IPS DF 6.9 (cell line): Measurements from ENCODE around the gene DOK1.

ENCODE experiments used
- DNase-seq: peaks from one replicate; pipeline ENCODE4 v3.0.0-alpha.2; 2013; ENCODE audit warnings: low read depth, low spot score
- H3K27ac ChIP-seq: one replicate; pipeline ENCODE4 v1.5.1; 2013; ENCODE audit warnings: low read length, control low read depth
- H3K27me3 ChIP-seq: 2 replicates; pipeline ENCODE4 v1.6.1; 2013; ENCODE audit warnings: mild to moderate bottlenecking, low read length; ENCODE audit not compliant: control insufficient read depth, insufficient read depth
- H3K36me3 ChIP-seq: 2 replicates; pipeline ENCODE4 v1.6.1; 2013; ENCODE audit warnings: low read length; ENCODE audit not compliant: control insufficient read depth, insufficient read depth
- H3K4me1 ChIP-seq: 2 replicates; pipeline ENCODE4 v1.6.1; 2013; ENCODE audit warnings: low read length; ENCODE audit not compliant: control insufficient read depth, insufficient read depth
- H3K4me3 ChIP-seq: 2 replicates; pipeline ENCODE4 v1.5.1; 2013; ENCODE audit warnings: mild to moderate bottlenecking, low read length
- H3K9me3 ChIP-seq: 2 replicates; pipeline ENCODE4 v1.6.1; 2013; ENCODE audit warnings: low read length, inconsistent platforms; ENCODE audit not compliant: control insufficient read depth, insufficient read depth
- WGBS: extraction: QIAGEN DNeasy Blood & Tissue Kit; methylation state at CpG from one replicate; pipeline ENCODE4 v1.1.7; 2013; ENCODE audit warnings: mixed read lengths, missing lambda C conversion rate; ENCODE audit not compliant: insufficient read length, insufficient coverage; 5-methylcytosine and 5-hydroxymethylcytosine counted together

DOK1 gene

DNA sequence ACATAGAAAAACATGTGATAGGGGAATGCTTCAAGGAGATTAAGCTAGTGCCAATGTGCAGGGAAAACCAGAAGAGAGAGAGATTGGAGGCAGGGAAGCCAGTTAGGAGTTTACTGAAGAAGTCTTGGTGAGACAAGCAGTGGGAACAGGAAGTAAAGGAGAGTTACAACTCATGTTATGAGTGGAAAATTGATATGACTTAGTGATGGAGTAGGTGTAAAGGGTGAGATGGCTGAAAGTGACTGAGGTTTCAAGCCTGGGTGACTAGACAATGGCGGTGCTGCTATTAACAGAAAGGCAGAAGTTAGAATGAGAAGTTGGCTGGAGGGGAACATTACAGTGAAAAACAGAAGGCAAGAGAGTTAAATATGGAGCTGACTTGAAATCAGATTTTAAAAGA, 16.5 kb downstream of the DOK1 start:
- Histone ChIP-seq H3K9me3 (no peaks in the 10 kb centered on the region), H3K36me3 (no peaks in the 10 kb centered on the region), H3K4me3 (no peak overlapping the region), H3K27me3 (no peaks in the 10 kb centered on the region), H3K27ac (no peak overlapping the region), H3K4me1 (no peaks in the 10 kb centered on the region)
- DNase-seq = no peak
- WGBS = no CpG with 5 or more reads among the region's 1 CpG

DNA sequence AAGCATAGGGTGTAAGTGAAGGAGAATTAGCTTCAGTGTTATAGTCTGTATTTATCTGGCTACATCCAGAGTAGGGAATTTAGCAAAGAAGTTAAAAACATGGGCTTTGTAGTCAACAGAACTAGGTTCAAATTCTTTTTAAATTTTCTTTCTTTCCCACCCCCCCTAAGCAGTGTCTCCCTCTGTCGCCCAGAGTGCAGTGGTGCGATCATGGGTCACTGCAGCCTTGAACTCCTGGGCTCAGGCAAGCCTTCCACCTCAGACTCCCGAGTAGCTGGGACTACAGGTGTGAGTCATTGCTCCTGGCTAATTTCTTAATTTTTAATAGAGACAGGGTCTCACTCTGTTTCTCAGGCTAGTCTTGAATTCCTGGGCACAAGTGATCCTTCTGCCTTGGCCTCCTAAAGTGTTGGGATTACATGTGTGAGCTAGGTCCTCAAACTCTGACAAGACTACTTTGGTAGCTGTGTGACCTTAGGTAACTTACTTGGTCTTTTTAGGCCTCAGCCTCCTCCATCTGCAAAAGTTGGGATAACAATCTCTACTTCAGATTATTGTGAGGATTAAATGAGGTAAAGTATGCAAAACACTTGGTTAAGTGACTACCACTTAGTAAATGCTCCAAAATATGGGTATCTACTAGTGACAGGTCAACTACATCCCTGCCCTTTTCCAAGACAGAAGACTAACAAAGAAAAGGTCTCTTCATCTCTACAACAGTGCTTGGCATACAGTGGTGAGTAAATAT, 17.8 kb downstream of the DOK1 start:
- no peaks in the 10 kb centered on the region for H3K36me3 ChIP-seq
- no CpG with 5 or more reads among the region's 3 CpGs for WGBS
- no peaks in the 10 kb centered on the region for H3K4me1 ChIP-seq
- no peaks in the 10 kb centered on the region for H3K27me3 ChIP-seq
- H3K27ac ChIP-seq = no peak overlapping the region
- H3K9me3 ChIP-seq = no peaks in the 10 kb centered on the region
- no peak for DNase-seq
- H3K4me3 ChIP-seq = no peak overlapping the region

DNA sequence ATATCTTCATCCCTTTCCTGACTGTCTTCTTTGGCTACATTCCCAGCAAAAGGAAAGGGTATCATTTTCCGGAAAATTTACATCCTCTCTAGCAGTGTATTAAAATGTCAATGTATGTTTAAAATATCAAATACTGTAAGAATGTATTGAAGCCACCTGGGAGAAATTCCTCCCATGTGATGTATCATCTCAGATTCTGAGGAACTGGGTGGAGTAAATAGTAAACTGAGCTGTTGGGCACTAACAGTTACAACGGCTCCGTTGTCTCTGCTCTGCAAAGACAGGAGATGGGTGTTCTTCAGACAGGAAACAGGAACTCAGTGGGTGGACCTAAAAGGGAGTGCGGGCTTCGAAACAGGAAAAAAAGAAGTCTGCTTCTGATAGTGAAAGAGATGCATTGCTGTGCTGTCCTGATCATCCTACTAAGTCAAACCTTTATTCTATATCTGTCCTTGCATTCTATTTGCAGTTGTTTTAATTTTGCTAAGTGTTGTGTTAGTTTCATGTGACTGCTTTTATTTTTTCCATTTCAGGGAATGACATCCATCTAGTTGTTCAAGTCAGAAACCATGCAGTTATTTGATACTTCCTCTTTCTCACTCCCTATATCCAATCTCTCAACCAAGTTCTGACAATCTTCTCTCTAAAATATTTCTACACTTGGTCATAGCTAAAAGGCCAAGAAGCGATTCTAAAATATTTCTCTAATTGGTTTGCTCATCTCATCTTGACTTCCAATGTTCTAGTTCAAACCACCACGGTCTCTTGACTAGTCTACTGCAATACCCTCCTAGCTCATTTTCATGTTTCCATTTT, 19.4 kb downstream of the DOK1 start:
- no peaks in the 10 kb centered on the region for H3K9me3 ChIP-seq
- no peak overlapping the region for H3K4me3 ChIP-seq
- WGBS = no CpG with 5 or more reads among the region's 7 CpGs
- no peaks in the 10 kb centered on the region for H3K36me3 ChIP-seq
- DNase-seq = no peak
- H3K27me3 ChIP-seq = no peaks in the 10 kb centered on the region
- H3K4me1 ChIP-seq = 0 out of 2 replicates have a peak, but pooled peaks cover 1% of the 10 kb centered on the region
- no peak overlapping the region for H3K27ac ChIP-seq

DNA sequence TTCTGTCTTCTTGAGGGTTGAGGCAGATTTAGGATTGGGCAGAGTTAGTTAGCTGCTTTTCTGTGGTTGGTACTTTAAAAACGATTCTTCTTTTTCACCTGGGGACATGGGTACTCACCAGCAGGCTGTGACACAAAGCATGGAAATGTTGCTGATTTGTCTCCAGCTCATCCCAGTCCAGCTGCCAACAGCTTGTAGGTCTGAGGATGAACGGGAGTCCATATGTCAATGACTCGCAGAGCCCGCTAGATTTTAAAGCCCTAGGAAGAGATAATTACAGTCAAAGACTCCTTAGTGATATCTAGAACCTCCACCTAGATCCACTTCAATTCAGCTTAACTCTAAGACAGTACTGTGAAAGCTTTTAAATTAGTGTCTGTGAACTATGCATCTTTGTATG, 20.8 kb downstream of the DOK1 start:
- H3K4me1 ChIP-seq = 0 out of 2 replicates have a peak, but pooled peaks cover 1% of the 10 kb centered on the region
- no CpG with 5 or more reads among the region's 4 CpGs for WGBS
- no peaks in the 10 kb centered on the region for H3K36me3 ChIP-seq
- no peak overlapping the region for H3K27ac ChIP-seq
- no peak for DNase-seq
- no peaks in the 10 kb centered on the region for H3K27me3 ChIP-seq
- H3K4me3 ChIP-seq = no peak overlapping the region
- H3K9me3 ChIP-seq = no peaks in the 10 kb centered on the region

DNA sequence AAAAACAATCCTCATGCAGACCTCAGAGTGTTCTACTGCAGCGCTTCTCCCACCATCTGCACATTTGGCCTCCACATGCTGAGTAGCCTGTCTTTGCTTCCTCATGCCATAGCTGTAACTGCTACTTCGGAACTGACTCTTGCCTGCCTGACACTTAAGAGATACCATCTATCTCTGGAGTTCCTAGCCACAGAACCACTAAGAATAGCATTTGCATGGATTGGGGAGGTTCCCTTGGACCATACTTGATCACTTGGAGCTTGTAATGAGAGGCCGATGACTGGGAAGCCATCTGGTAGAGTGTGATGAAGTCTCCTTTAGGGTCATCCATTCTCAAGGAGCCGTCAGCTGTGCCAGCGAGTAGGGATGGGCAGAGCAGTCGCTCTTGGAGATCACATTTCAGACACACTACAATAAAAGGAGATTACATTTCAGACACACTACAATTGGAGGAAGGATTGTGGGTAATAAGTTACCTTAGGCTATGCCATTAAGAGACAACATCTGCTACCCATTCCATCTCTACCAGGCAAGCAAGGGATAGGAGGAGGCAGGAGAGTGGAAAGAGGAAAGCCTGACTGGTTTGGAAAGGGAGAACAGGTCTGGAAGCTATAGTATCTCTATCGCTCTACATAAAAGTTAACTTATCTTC, 21.8 kb downstream of the DOK1 start:
- Histone ChIP-seq H3K4me1 (0 out of 2 replicates have a peak, but pooled peaks cover 1% of the 10 kb centered on the region), H3K4me3 (no peak overlapping the region), H3K27ac (no peak overlapping the region), H3K27me3 (no peaks in the 10 kb centered on the region), H3K9me3 (no peaks in the 10 kb centered on the region), H3K36me3 (no peaks in the 10 kb centered on the region)
- no CpG with 5 or more reads among the region's 7 CpGs for WGBS
- no peak for DNase-seq

DNA sequence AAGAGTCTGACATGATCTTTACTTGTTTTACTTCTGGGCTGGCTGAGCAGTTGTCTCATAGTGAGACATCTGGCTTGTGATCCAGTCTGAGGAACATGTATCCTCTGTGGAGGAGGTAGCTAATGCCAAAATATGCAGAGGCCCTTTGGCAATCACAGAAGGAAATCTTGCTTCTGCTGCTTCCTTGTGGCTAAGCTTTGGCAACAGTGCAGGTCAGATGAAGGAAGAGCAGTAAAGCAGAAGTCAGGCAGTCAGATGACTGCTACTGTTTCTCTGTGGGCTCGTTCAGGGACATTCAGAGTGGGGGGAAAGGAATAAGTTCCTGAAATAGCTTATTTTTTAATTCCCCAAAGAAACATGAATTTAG, 22.3 kb downstream of the DOK1 start:
- Histone ChIP-seq H3K27me3 (no peaks in the 10 kb centered on the region), H3K4me1 (0 out of 2 replicates have a peak, but pooled peaks cover 1% of the 10 kb centered on the region), H3K27ac (no peak overlapping the region), H3K9me3 (no peaks in the 10 kb centered on the region), H3K36me3 (no peaks in the 10 kb centered on the region), H3K4me3 (no peak overlapping the region)
- no peak for DNase-seq
- WGBS = no CpG with 5 or more reads among the region's 1 CpG

DNA sequence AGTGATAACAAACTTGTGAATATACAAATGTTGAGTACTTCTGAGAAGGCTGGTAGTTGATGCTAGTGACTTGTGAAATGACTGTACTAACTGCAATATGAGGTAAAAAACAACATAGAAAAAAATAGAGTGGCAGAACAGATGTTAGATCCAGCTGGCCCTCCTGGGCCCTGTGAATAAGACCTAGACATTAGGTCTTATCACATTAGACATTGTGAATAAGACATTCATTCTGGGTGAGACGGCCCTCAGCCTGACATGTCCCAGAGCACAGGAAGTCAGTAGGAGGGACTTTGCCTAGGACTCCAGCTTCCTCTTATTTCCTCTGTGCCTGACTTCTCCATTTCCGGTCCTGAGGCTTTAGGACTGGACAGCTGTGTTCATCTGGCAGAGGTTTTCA, 22.9 kb downstream of the DOK1 start:
- Histone ChIP-seq H3K27ac (no peak overlapping the region), H3K36me3 (no peaks in the 10 kb centered on the region), H3K4me1 (0 out of 2 replicates have a peak, but pooled peaks cover 1% of the 10 kb centered on the region), H3K9me3 (no peaks in the 10 kb centered on the region), H3K4me3 (no peak overlapping the region), H3K27me3 (no peaks in the 10 kb centered on the region)
- DNase-seq = no peak
- WGBS = no CpG with 5 or more reads among the region's 2 CpGs

DNA sequence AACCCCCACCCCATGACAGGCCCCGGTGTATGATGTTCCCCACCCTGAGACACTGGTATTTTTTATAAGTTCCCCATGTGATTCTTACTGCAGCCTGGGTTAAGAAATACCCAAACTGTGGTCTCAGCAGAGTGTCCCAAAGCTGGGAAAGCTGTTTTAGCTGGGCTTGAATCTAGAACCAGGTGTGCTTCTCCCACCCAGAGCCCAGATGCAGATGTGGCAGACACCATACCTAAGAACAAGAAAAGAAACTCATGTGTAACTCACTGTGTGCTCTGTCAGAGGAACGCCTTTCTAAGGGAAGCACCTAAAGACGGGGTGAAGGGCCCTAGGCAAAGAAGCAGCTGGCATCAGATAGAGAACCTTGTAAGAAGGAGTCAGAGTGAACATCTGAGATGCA, 23.9 kb downstream of the DOK1 start:
- no peaks in the 10 kb centered on the region for H3K36me3 ChIP-seq
- H3K4me3 ChIP-seq = no peak overlapping the region
- H3K9me3 ChIP-seq = no peaks in the 10 kb centered on the region
- no peak for DNase-seq
- 0 out of 2 replicates have a peak, but pooled peaks cover 1% of the 10 kb centered on the region for H3K4me1 ChIP-seq
- no peaks in the 10 kb centered on the region for H3K27me3 ChIP-seq
- no CpG with 5 or more reads among the region's 3 CpGs for WGBS
- H3K27ac ChIP-seq = no peak overlapping the region

DNA sequence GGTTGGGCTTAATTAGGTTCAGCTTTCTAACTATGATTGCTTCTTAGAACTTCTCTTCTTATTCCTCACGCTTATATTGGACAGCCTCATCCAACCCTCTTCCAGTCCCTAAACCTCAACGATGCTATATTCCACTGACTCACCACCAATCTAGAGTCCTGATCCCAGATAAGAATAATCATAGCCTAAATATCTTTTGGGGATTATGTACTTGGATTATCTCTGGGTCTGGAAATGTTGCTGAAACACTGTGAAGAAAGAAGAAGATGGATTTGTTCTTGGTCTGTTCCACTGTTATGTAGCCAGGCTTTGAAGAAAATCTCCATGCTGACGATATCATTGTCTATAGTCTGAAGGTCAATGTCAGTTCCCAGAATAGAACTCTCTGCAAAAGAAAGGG, 26.9 kb downstream of the DOK1 start:
- Histone ChIP-seq H3K4me3 (no peak overlapping the region), H3K27me3 (no peaks in the 10 kb centered on the region)
- no CpG with 5 or more reads among the region's 3 CpGs for WGBS

DNA sequence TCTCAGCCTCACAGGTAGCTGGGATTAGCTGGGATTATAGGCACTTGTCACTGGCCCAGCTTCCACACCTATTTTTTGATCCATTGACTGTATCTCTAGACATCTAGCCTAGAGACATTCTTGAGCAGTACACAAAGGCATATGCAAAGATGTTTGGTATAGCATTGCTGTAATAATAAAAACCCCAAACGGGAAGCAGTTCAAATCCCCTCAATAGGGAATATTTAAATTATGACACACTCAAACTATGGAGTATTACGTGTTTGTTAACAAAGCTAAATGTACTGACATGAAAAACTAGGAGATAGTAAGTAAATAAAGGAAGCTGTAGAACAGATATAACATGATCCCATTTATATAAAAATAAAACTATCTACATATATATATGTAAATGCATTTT, 27.7 kb downstream of the DOK1 start:
- H3K27ac ChIP-seq = no peak overlapping the region
- no peaks in the 10 kb centered on the region for H3K36me3 ChIP-seq
- no peaks in the 10 kb centered on the region for H3K9me3 ChIP-seq
- DNase-seq = no peak
- no CpG with 5 or more reads among the region's 2 CpGs for WGBS
- no peak overlapping the region for H3K4me3 ChIP-seq
- H3K4me1 ChIP-seq = 0 out of 2 replicates have a peak, but pooled peaks cover 1% of the 10 kb centered on the region
- no peaks in the 10 kb centered on the region for H3K27me3 ChIP-seq

More for the DNA sequence above, 26.9 kb downstream of the DOK1 start:
- no peak for DNase-seq
- no peaks in the 10 kb centered on the region for H3K36me3 ChIP-seq
- H3K9me3 ChIP-seq = no peaks in the 10 kb centered on the region
- no peak overlapping the region for H3K27ac ChIP-seq
- H3K4me1 ChIP-seq = 0 out of 2 replicates have a peak, but pooled peaks cover 1% of the 10 kb centered on the region
